MM.1S (cell line): ENCODE measurements around the gene COX6A1.

Experiments
- DNase-seq: peaks from one replicate; pipeline ENCODE4 v3.0.0-alpha.2; 2015
- H2AFZ ChIP-seq: fragments of 300-600 bp; sonication (generic); 2 replicates; pipeline ENCODE4 v1.6.0; 2016; ENCODE audit warnings: antibody characterized with exemption, low read length
- H3F3A ChIP-seq: fragments of 300-600 bp; sonication (generic); 2 replicates; pipeline ENCODE4 v1.6.1; 2016; ENCODE audit warnings: mild to moderate bottlenecking, antibody characterized with exemption, low read length, moderate library complexity, mixed read lengths; ENCODE audit not compliant: insufficient read depth
- H3K27ac ChIP-seq: fragments of 300-600 bp; sonication (generic); 2 replicates; pipeline ENCODE4 v1.5.1; 2016; ENCODE audit warnings: mild to moderate bottlenecking, low read length
- H3K27me3 ChIP-seq: fragments of 300-600 bp; sonication (generic); replicated peaks from 2 replicates; pipeline ENCODE4 v1.6.0; 2016; ENCODE audit warnings: low read length; ENCODE audit not compliant: insufficient read depth
- H3K36me3 ChIP-seq: fragments of 300-600 bp; sonication (generic); replicated peaks from 2 replicates; pipeline ENCODE4 v1.6.1; 2016; ENCODE audit warnings: mild to moderate bottlenecking, low read length, mixed read lengths; ENCODE audit not compliant: insufficient read depth
- H3K4me1 ChIP-seq: fragments of 300-600 bp; sonication (generic); 2 replicates; pipeline ENCODE4 v1.6.1; 2016; ENCODE audit warnings: low read length, mixed read lengths
- H3K4me2 ChIP-seq: fragments of 300-600 bp; sonication (generic); 2 replicates; pipeline ENCODE4 v1.6.0; 2016; ENCODE audit warnings: low read depth, low read length
- H3K4me3 ChIP-seq: fragments of 300-600 bp; sonication (generic); 2 replicates; pipeline ENCODE4 v1.5.1; 2016; ENCODE audit warnings: low read length, mixed read lengths
- H3K79me2 ChIP-seq: fragments of 300-600 bp; sonication (generic); 2 replicates; pipeline ENCODE4 v1.6.1; 2016; ENCODE audit warnings: mixed run types, low read length, mixed read lengths
- H3K9ac ChIP-seq: fragments of 300-600 bp; sonication (generic); 2 replicates; pipeline ENCODE4 v1.6.1; 2016; ENCODE audit warnings: low read length, mixed read lengths
- H3K9me2 ChIP-seq: fragments of 300-600 bp; sonication (generic); replicated peaks from 2 replicates; pipeline ENCODE4 v1.6.1; 2016; ENCODE audit warnings: mild to moderate bottlenecking, low read length, mixed read lengths; ENCODE audit not compliant: insufficient read depth
- H3K9me3 ChIP-seq: fragments of 300-600 bp; sonication (generic); replicated peaks from 2 replicates; pipeline ENCODE4 v1.6.1; 2016; ENCODE audit warnings: mild to moderate bottlenecking, low read length, mixed read lengths; ENCODE audit not compliant: insufficient read depth
- H4K20me1 ChIP-seq: fragments of 300-600 bp; sonication (generic); 2 replicates; pipeline ENCODE4 v1.6.1; 2016; ENCODE audit warnings: mild to moderate bottlenecking, low read length, moderate library complexity, mixed read lengths; ENCODE audit not compliant: insufficient read depth
- EZH2 ChIP-seq: fragments of 300-600 bp; sonication (generic); optimal IDR thresholded peaks from 2 replicates; pipeline ENCODE3; 2017; ENCODE audit warnings: low read depth, mild to moderate bottlenecking, antibody characterized with exemption, low read length, mixed read lengths
- EZH2phosphoT487 ChIP-seq: fragments of 300-600 bp; sonication (generic); IDR thresholded peaks from 2 replicates; pipeline ENCODE4 v1.6.1; 2018; ENCODE audit warnings: antibody characterized with exemption, low read length
- TF ChIP-seq, protein P1 (sequence below): fragments of 300-600 bp; sonication (generic); IDR thresholded peaks from 2 replicates; pipeline ENCODE4 v1.5.1; 2016; ENCODE audit warnings: antibody characterized with exemption, low read length, mixed read lengths

The COX6A1 gene

DNA sequence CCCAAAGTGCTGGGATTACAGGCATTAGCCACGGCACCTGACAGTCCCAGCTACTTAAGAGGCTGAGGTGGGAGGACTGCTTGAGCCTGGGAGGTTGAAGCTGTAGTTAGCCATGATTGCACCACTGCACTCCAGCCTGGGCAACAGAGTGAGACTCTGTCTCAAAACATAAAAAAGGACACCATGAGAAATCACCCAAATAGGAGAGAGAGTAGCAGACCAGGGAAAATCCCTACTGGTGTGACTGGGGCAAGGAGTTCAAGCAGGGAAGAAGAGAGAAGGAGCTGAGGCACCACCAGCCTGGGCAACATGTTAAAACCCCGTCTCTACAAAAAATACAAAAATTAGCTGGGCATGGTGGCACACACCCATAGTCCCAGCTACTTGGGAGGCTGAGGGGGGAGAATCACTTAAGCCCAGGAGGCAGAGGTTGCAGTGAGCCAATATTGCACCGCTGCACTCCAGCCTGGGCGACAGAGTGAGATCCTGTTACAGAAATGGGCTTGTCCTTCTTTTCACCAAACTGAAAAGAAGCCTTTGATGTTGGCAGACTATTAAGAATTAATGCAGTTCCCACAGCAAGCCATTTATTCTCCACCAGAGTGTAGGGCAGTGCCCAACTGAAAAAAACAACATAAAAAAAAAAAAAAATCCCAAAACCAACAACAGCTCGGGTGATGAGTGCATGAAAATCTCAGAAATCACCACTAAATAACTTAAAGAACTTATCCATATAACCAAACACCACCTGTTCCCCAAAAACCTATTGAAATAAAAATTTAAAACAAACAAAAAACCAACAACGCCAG is 36.1 kb downstream of the COX6A1 start:
- no peaks in the 10 kb centered on the region for H4K20me1 ChIP-seq
- H3K4me3 ChIP-seq = no peak overlapping the region
- no peak for DNase-seq
- no peak overlapping the region for H2AFZ ChIP-seq
- no peak overlapping the region for H3K9ac ChIP-seq
- no peak overlapping the region for H3K27ac ChIP-seq
- no peaks in the 10 kb centered on the region for H3K4me1 ChIP-seq
- H3K9me3 ChIP-seq = no peaks in the 10 kb centered on the region
- peaks cover 1% of the 10 kb centered on the region for H3K79me2 ChIP-seq
- no peaks in the 10 kb centered on the region for H3K36me3 ChIP-seq
- H3K9me2 ChIP-seq = no peaks in the 10 kb centered on the region
- TF ChIP-seq EZH2 (no peak), EZH2phosphoT487 (no peak)
- TF ChIP-seq, protein P1, sequence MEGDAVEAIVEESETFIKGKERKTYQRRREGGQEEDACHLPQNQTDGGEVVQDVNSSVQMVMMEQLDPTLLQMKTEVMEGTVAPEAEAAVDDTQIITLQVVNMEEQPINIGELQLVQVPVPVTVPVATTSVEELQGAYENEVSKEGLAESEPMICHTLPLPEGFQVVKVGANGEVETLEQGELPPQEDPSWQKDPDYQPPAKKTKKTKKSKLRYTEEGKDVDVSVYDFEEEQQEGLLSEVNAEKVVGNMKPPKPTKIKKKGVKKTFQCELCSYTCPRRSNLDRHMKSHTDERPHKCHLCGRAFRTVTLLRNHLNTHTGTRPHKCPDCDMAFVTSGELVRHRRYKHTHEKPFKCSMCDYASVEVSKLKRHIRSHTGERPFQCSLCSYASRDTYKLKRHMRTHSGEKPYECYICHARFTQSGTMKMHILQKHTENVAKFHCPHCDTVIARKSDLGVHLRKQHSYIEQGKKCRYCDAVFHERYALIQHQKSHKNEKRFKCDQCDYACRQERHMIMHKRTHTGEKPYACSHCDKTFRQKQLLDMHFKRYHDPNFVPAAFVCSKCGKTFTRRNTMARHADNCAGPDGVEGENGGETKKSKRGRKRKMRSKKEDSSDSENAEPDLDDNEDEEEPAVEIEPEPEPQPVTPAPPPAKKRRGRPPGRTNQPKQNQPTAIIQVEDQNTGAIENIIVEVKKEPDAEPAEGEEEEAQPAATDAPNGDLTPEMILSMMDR = no peak
- H3K4me2 ChIP-seq = no peak overlapping the region
- H3F3A ChIP-seq = no peaks in the 10 kb centered on the region
- H3K27me3 ChIP-seq = no peaks in the 10 kb centered on the region

DNA sequence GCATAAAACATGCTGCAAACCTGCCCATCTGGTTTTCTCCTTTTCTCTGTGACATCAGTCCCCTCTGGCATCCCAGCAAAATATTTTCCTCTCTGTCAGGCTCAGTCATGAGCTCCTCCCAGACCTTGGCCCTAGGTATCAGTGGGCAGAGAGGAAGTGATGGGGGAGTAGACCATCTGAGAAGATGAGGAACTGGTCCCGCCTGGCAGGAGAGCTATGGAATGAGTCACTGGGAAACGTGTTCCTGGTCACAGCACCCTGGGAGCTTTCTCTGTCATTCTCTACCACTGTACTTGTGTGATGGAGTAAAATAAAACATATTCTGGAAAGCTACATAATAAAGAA is 36.7 kb downstream of the COX6A1 start:
- H3K9ac ChIP-seq = no peak overlapping the region
- no peaks in the 10 kb centered on the region for H3K27me3 ChIP-seq
- no peaks in the 10 kb centered on the region for H3K36me3 ChIP-seq
- no peak overlapping the region for H3K27ac ChIP-seq
- no peaks in the 10 kb centered on the region for H4K20me1 ChIP-seq
- DNase-seq = no peak
- H3K4me1 ChIP-seq = no peaks in the 10 kb centered on the region
- H3K4me2 ChIP-seq = no peak overlapping the region
- no peak overlapping the region for H2AFZ ChIP-seq
- H3F3A ChIP-seq = no peaks in the 10 kb centered on the region
- no peak overlapping the region for H3K4me3 ChIP-seq
- TF ChIP-seq EZH2 (no peak), EZH2phosphoT487 (no peak)
- TF ChIP-seq, protein P1 = no peak
- H3K9me2 ChIP-seq = no peaks in the 10 kb centered on the region
- no peaks in the 10 kb centered on the region for H3K9me3 ChIP-seq
- H3K79me2 ChIP-seq = no peaks in the 10 kb centered on the region

DNA sequence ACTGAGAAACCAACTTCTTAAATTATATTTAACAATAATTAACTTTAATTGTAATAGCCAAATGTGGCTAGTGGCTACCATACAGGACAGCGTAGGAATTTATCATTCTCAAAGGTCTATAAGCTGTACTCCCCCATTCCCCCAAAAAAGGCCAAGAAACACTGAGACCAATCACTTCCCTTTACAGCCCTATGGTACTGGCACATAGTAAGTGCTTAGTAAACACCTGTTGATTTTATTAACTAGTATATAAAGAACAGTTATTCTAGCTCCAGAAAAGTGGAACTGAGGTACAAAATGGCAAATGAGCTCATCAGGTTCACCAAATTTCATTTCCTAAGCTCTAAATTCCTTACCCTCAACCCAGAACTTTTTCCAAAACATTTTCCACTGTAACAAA is 37.7 kb downstream of the COX6A1 start:
- no peak overlapping the region for H2AFZ ChIP-seq
- no peaks in the 10 kb centered on the region for H3F3A ChIP-seq
- no peaks in the 10 kb centered on the region for H3K79me2 ChIP-seq
- no peaks in the 10 kb centered on the region for H3K27me3 ChIP-seq
- H3K4me1 ChIP-seq = no peaks in the 10 kb centered on the region
- DNase-seq = no peak
- no peak overlapping the region for H3K4me2 ChIP-seq
- no peak overlapping the region for H3K4me3 ChIP-seq
- no peaks in the 10 kb centered on the region for H3K36me3 ChIP-seq
- no peak overlapping the region for H3K27ac ChIP-seq
- H3K9me3 ChIP-seq = no peaks in the 10 kb centered on the region
- no peak for TF ChIP-seq EZH2phosphoT487
- no peak for TF ChIP-seq EZH2
- TF ChIP-seq, protein P1 = no peak
- H4K20me1 ChIP-seq = no peaks in the 10 kb centered on the region
- H3K9ac ChIP-seq = no peak overlapping the region
- H3K9me2 ChIP-seq = no peaks in the 10 kb centered on the region
